ENCODE measurements around the gene SLCO1B1.

- TF ChIP-seq, protein P1, sequence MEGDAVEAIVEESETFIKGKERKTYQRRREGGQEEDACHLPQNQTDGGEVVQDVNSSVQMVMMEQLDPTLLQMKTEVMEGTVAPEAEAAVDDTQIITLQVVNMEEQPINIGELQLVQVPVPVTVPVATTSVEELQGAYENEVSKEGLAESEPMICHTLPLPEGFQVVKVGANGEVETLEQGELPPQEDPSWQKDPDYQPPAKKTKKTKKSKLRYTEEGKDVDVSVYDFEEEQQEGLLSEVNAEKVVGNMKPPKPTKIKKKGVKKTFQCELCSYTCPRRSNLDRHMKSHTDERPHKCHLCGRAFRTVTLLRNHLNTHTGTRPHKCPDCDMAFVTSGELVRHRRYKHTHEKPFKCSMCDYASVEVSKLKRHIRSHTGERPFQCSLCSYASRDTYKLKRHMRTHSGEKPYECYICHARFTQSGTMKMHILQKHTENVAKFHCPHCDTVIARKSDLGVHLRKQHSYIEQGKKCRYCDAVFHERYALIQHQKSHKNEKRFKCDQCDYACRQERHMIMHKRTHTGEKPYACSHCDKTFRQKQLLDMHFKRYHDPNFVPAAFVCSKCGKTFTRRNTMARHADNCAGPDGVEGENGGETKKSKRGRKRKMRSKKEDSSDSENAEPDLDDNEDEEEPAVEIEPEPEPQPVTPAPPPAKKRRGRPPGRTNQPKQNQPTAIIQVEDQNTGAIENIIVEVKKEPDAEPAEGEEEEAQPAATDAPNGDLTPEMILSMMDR (conservative IDR thresholded peaks at IDR 0.05; ENCODE audit: low read depth in 2 of 2) = no peak
- TF ChIP-seq EZH2 (IDR thresholded peaks at IDR 0.05; ENCODE audit: low read depth, unreplicated experiment) = no peak
- no peak for TF ChIP-seq POLR2AphosphoS5 (IDR thresholded peaks at IDR 0.05; ENCODE audit: low read depth)
- no peak for TF ChIP-seq CREB1 (CRISPR knock-in tag; IDR thresholded peaks at IDR 0.05; ENCODE audit: low read depth)
- TF ChIP-seq EZH2phosphoT487 (IDR thresholded peaks at IDR 0.05; ENCODE audit: unreplicated experiment) = no peak
- TF ChIP-seq, protein P2, sequence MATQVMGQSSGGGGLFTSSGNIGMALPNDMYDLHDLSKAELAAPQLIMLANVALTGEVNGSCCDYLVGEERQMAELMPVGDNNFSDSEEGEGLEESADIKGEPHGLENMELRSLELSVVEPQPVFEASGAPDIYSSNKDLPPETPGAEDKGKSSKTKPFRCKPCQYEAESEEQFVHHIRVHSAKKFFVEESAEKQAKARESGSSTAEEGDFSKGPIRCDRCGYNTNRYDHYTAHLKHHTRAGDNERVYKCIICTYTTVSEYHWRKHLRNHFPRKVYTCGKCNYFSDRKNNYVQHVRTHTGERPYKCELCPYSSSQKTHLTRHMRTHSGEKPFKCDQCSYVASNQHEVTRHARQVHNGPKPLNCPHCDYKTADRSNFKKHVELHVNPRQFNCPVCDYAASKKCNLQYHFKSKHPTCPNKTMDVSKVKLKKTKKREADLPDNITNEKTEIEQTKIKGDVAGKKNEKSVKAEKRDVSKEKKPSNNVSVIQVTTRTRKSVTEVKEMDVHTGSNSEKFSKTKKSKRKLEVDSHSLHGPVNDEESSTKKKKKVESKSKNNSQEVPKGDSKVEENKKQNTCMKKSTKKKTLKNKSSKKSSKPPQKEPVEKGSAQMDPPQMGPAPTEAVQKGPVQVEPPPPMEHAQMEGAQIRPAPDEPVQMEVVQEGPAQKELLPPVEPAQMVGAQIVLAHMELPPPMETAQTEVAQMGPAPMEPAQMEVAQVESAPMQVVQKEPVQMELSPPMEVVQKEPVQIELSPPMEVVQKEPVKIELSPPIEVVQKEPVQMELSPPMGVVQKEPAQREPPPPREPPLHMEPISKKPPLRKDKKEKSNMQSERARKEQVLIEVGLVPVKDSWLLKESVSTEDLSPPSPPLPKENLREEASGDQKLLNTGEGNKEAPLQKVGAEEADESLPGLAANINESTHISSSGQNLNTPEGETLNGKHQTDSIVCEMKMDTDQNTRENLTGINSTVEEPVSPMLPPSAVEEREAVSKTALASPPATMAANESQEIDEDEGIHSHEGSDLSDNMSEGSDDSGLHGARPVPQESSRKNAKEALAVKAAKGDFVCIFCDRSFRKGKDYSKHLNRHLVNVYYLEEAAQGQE (IDR thresholded peaks at IDR 0.05; ENCODE audit: unreplicated experiment) = no peak
- TF ChIP-seq JUNB (IDR thresholded peaks at IDR 0.05; ENCODE audit: unreplicated experiment) = no peak
- TF ChIP-seq ZNF114 (CRISPR knock-in tag; IDR thresholded peaks at IDR 0.05) = no peak
- TF ChIP-seq, protein P3, sequence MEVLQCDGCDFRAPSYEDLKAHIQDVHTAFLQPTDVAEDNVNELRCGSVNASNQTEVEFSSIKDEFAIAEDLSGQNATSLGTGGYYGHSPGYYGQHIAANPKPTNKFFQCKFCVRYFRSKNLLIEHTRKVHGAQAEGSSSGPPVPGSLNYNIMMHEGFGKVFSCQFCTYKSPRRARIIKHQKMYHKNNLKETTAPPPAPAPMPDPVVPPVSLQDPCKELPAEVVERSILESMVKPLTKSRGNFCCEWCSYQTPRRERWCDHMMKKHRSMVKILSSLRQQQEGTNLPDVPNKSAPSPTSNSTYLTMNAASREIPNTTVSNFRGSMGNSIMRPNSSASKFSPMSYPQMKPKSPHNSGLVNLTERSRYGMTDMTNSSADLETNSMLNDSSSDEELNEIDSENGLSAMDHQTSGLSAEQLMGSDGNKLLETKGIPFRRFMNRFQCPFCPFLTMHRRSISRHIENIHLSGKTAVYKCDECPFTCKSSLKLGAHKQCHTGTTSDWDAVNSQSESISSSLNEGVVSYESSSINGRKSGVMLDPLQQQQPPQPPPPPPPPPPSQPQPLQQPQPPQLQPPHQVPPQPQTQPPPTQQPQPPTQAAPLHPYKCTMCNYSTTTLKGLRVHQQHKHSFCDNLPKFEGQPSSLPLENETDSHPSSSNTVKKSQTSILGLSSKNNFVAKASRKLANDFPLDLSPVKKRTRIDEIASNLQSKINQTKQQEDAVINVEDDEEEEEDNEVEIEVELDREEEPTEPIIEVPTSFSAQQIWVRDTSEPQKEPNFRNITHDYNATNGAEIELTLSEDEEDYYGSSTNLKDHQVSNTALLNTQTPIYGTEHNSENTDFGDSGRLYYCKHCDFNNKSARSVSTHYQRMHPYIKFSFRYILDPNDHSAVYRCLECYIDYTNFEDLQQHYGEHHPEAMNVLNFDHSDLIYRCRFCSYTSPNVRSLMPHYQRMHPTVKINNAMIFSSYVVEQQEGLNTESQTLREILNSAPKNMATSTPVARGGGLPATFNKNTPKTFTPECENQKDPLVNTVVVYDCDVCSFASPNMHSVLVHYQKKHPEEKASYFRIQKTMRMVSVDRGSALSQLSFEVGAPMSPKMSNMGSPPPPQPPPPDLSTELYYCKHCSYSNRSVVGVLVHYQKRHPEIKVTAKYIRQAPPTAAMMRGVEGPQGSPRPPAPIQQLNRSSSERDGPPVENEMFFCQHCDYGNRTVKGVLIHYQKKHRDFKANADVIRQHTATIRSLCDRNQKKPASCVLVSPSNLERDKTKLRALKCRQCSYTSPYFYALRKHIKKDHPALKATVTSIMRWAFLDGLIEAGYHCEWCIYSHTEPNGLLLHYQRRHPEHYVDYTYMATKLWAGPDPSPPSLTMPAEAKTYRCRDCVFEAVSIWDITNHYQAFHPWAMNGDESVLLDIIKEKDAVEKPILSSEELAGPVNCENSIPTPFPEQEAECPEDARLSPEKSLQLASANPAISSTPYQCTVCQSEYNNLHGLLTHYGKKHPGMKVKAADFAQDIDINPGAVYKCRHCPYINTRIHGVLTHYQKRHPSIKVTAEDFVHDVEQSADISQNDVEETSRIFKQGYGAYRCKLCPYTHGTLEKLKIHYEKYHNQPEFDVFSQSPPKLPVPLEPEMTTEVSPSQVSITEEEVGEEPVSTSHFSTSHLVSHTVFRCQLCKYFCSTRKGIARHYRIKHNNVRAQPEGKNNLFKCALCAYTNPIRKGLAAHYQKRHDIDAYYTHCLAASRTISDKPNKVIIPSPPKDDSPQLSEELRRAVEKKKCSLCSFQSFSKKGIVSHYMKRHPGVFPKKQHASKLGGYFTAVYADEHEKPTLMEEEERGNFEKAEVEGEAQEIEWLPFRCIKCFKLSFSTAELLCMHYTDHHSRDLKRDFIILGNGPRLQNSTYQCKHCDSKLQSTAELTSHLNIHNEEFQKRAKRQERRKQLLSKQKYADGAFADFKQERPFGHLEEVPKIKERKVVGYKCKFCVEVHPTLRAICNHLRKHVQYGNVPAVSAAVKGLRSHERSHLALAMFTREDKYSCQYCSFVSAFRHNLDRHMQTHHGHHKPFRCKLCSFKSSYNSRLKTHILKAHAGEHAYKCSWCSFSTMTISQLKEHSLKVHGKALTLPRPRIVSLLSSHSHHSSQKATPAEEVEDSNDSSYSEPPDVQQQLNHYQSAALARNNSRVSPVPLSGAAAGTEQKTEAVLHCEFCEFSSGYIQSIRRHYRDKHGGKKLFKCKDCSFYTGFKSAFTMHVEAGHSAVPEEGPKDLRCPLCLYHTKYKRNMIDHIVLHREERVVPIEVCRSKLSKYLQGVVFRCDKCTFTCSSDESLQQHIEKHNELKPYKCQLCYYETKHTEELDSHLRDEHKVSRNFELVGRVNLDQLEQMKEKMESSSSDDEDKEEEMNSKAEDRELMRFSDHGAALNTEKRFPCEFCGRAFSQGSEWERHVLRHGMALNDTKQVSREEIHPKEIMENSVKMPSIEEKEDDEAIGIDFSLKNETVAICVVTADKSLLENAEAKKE (CRISPR knock-in tag; IDR thresholded peaks at IDR 0.05) = no peak
- no peak for TF ChIP-seq ETS1 (IDR thresholded peaks at IDR 0.05)
- no peak for TF ChIP-seq STAT1 (IDR thresholded peaks at IDR 0.05; ENCODE audit: unreplicated experiment)
Observed at GRCh38 chr12:21138016-21138415, 7.0 kb downstream of the SLCO1B1 start.

Measured in GM23338 (cell line).